Measurements from ENCODE around the gene PTCH2. TPM values are rescaled to one million over a fixed set of nuclear protein-coding genes. Genes with fewer than 3 reads are reported as not detected.

Gene PTCH2
- total and polyA plus RNA-seq, 2 of the 13 experiments (the other 11 are each of a cell fraction or from before 2014, with no cell fraction given): 0.60 to 1.5 TPM

GRCh38 chr1:44828003-44828651 lies 14.9 kb downstream of the PTCH2 start (continued):
- TF ChIP-seq SALL2 (CRISPR knock-in tag; IDR thresholded peaks at IDR 0.05) (0 out of 2 replicates have a peak, but pooled peaks have one; percentile 53), SKI (IDR thresholded peaks at IDR 0.05; ENCODE audit: partially characterized antibody) (no peak)
- TF ChIP-seq, protein P1, sequence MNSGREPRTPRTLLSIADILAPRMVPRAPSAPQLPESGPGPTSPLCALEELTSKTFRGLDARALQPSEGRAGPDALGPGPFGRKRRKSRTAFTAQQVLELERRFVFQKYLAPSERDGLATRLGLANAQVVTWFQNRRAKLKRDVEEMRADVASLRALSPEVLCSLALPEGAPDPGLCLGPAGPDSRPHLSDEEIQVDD (CRISPR knock-in tag; IDR thresholded peaks at IDR 0.05; ENCODE audit: borderline replicate concordance): 0 out of 2 replicates have a peak, but pooled peaks have one; percentile 3

GRCh38 chr1:44827197-44828002 lies 15.7 kb downstream of the PTCH2 start:
- H3K9me3 ChIP-seq (ENCODE audit: low read length): no peaks in the 10 kb centered on the region
- no peaks in the 10 kb centered on the region for H4K20me1 ChIP-seq (ENCODE audit: insufficient read depth, low read length)
- ChIA-PET CTCF (ENCODE audit: low intra/inter-chr PET ratio, low total read pairs) (interaction anchor here (1.2 kb wide), 1 partner anchor 8 kb away, joined by 4 read pairs; no protein-coding TSS in a partner anchor), POLR2A (interaction anchor here (0.6 to 11.3 kb wide), 27 partner anchors 8 to 1475 kb away, joined by 3 to 570 read pairs (median 7); partner anchors contain the start of genes BEST4, BTBD19, DYNLT4 and EIF2B3)
- 47% methylated on average over 9 of the region's 28 CpGs for WGBS (ENCODE audit: low lambda C conversion rate)
- peak; percentile 71 for FAIRE-seq
- H3K79me2 ChIP-seq (ENCODE audit: insufficient read depth, low read length): no peaks in the 10 kb centered on the region
- intact Hi-C loops (cut with micrococcal nuclease; ENCODE audit: unreplicated experiment) (loop anchor here (2.0 to 10.0 kb wide), 3 partner anchors 19 to 477 kb away; partner anchors contain the start of gene BTBD19), in situ Hi-C loops (cut with HindIII; ENCODE audit: extremely low pct_ligation_motif_present, low pct_unique_long_range_greater_than_20kb) (loop anchor here (5.0 to 25.0 kb wide), 2 partner anchors 35 to 185 kb away; partner anchors contain the start of genes HECTD3 and UROD)
- H3K4me2 ChIP-seq (ENCODE audit: low read depth, low read length): peak overlapping the region; percentile 98
- BruUV-seq (replicated peaks): no TSS peak
- peaks cover 62% of the 10 kb centered on the region for H3K4me1 ChIP-seq (ENCODE audit: insufficient read depth, low read length)
- peak overlapping the region; percentile 37 to 71 (median 54) for H3K4me3 ChIP-seq (replicated peaks in 1 of 3; ENCODE audit: insufficient read depth in 1 of 3, low read depth in 2 of 3, low read length in 3 of 3)
- H3K27ac ChIP-seq (ENCODE audit: extremely low read length, insufficient read depth, low read length): peak overlapping the region; percentile 88
- H3K27me3 ChIP-seq (ENCODE audit: control insufficient read depth in 1 of 2, insufficient read depth in 2 of 2, low read length in 2 of 2): peaks cover 0 to 8% of the 10 kb centered on the region in 2 experiments; a peak in 1 of 5 replicates
- peak; percentile 84 for DNase-seq (ENCODE audit: low spot score)
- ATAC-seq: peak; percentile 88
- H3K36me3 ChIP-seq (replicated peaks in 1 of 2; ENCODE audit: control insufficient read depth in 1 of 2, insufficient read depth in 2 of 2, low read length in 2 of 2): no peaks in the 10 kb centered on the region; a peak in 1 of 5 replicates
- H3K9ac ChIP-seq (ENCODE audit: insufficient read depth, low read depth, low read length): peak overlapping the region; percentile 87
- no peak overlapping the region for H2AFZ ChIP-seq (ENCODE audit: low read length)
- TF ChIP-seq ARNTL (CRISPR knock-in tag; IDR thresholded peaks at IDR 0.05): 0 out of 2 replicates have a peak, but pooled peaks have one; percentile 10
- no peak for TF ChIP-seq LCORL (IDR thresholded peaks at IDR 0.05)
- 0 out of 2 replicates have a peak, but pooled peaks have one; percentile 54 for TF ChIP-seq LCORL (CRISPR knock-in tag; IDR thresholded peaks at IDR 0.05)
- TF ChIP-seq ZNF772 (CRISPR knock-in tag; IDR thresholded peaks at IDR 0.05): peak; percentile 33
- no peak for TF ChIP-seq ZNF225 (CRISPR knock-in tag; IDR thresholded peaks at IDR 0.05)
- peak; percentile 88 for TF ChIP-seq HNRNPLL (IDR thresholded peaks at IDR 0.05; ENCODE audit: low read depth, low read length, poor library complexity, severe bottlenecking)
- TF ChIP-seq, protein P2, sequence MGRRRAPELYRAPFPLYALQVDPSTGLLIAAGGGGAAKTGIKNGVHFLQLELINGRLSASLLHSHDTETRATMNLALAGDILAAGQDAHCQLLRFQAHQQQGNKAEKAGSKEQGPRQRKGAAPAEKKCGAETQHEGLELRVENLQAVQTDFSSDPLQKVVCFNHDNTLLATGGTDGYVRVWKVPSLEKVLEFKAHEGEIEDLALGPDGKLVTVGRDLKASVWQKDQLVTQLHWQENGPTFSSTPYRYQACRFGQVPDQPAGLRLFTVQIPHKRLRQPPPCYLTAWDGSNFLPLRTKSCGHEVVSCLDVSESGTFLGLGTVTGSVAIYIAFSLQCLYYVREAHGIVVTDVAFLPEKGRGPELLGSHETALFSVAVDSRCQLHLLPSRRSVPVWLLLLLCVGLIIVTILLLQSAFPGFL (CRISPR knock-in tag; IDR thresholded peaks at IDR 0.05): no peak
- no peak for TF ChIP-seq TRIM24 (CRISPR knock-in tag; IDR thresholded peaks at IDR 0.05)
- no peak for TF ChIP-seq EP300 (IDR thresholded peaks at IDR 0.05; ENCODE audit: low read depth in 2 of 2, low read length in 2 of 2)
- no peak for TF ChIP-seq EP300 (CRISPR knock-in tag; IDR thresholded peaks at IDR 0.05; ENCODE audit: borderline replicate concordance)
- TF ChIP-seq RNF2 (conservative IDR thresholded peaks at IDR 0.05; ENCODE audit: low read depth): no peak
- TF ChIP-seq PRDM4 (CRISPR knock-in tag; IDR thresholded peaks at IDR 0.05; ENCODE audit: borderline replicate concordance): no peak
- no peak for TF ChIP-seq WIZ (CRISPR knock-in tag; IDR thresholded peaks at IDR 0.05)
- TF ChIP-seq IRF2 (CRISPR knock-in tag; IDR thresholded peaks at IDR 0.05): peak; percentile 41; the same call in 1 of the 2 replicates

Data from HepG2 (cell line).